Measurements from ENCODE around the gene IMPDH1. TPM values are rescaled to one million over a fixed set of nuclear protein-coding genes. Genes with fewer than 3 reads are reported as not detected.

Gene IMPDH1
- total and polyA plus RNA-seq, 10 of the 15 experiments (the other 5 are each of a cell fraction or from before 2014, with no cell fraction given) = 0.50 to 61.3 (median 41.8) TPM

DNA sequence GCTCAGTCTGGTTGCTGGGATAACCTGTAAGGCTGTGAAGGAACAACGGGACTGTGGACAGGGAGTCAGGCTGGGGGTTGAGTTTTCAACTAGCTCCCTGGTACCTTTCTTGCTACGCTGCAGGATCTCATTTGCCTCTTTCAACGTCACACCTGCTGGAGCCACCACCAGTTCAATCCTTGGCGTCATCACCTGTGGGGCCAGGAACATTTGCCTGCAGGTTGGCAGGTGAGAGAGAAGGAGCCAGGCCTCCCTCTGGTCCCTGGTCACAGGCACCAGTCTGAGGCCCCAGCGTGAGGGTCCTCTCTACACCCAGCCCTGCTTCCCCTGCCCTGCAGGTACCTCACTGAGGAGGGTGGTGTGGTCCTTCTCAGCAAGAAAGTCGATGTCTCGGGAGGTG, 9.8 kb downstream of the IMPDH1 start:
- RAD21 ChIA-PET (ENCODE audit: unreplicated experiment) = interaction anchor here (0.6 to 3.9 kb wide), 7 partner anchors 8 to 61 kb away, joined by 3 to 46 read pairs (median 3); partner anchors contain the start of gene IMPDH1
- no peaks in the 10 kb centered on the region for H3K9me3 ChIP-seq (replicated peaks; ENCODE audit: control insufficient read depth, insufficient read depth, low read length)
- no peak overlapping the region for H3K4me2 ChIP-seq (ENCODE audit: control insufficient read depth, insufficient read depth)
- H2AFZ ChIP-seq (ENCODE audit: control insufficient read depth, low read depth, low read length) = no peak overlapping the region
- FAIRE-seq (no peak), ATAC-seq (no peak), DNase-seq (ENCODE audit: low read depth, low spot score) (no peak)
- H4K20me1 ChIP-seq (ENCODE audit: control insufficient read depth, insufficient read depth) = no peaks in the 10 kb centered on the region
- SMC1A ChIA-PET (ENCODE audit: uncharacterized antibody, unreplicated experiment) = interaction anchor here (0.7 to 4.0 kb wide), 7 partner anchors 11 to 75 kb away, joined by 3 to 80 read pairs (median 3); no protein-coding TSS in a partner anchor
- CTCF ChIA-PET = interaction anchor here (0.8 to 23.9 kb wide), 11 partner anchors 9 to 75 kb away, joined by 3 to 458 read pairs (median 4); no protein-coding TSS in a partner anchor
- H3K27ac ChIP-seq (ENCODE audit: control insufficient read depth, insufficient read depth) = no peak overlapping the region
- H3K4me3 ChIP-seq = no peak overlapping the region
- WGBS (ENCODE audit: insufficient coverage, insufficient replicate concordance, low lambda C conversion rate, missing lambda C conversion rate) = 89% methylated on average over 7 of the region's 7 CpGs
- in situ Hi-C loops (cut with MboI) = no loop called here
- POLR2A ChIA-PET = interaction anchor here (0.6 kb wide), 1 partner anchor 25 kb away, joined by 3 read pairs; no protein-coding TSS in a partner anchor
- H3K4me1 ChIP-seq (ENCODE audit: control insufficient read depth, insufficient read depth, low read length) = peaks cover 5% of the 10 kb centered on the region
- TF ChIP-seq CHD1 (IDR thresholded peaks at IDR 0.05; ENCODE audit: low read depth, low read length) (no peak), NFYB (IDR thresholded peaks at IDR 0.05; ENCODE audit: insufficient read depth, low read depth, low read length) (no peak), NRF1 (conservative IDR thresholded peaks at IDR 0.05; ENCODE audit: low read depth, low read length) (no peak), ZZZ3 (IDR thresholded peaks at IDR 0.05; ENCODE audit: control insufficient read depth, insufficient read length, low read depth) (no peak), STAT3 (IDR thresholded peaks at IDR 0.05; ENCODE audit: low read depth, low read length) (no peak), HDAC2 (IDR thresholded peaks at IDR 0.05) (no peak), NFIC (IDR thresholded peaks at IDR 0.05; ENCODE audit: low read depth, low read length) (no peak), KAT2A (conservative IDR thresholded peaks at IDR 0.05; ENCODE audit: control insufficient read depth, low read depth, low read length) (no peak), ZNF384 (IDR thresholded peaks at IDR 0.05; ENCODE audit: borderline replicate concordance, low read depth, low read length) (no peak)
- TF ChIP-seq, protein P1, sequence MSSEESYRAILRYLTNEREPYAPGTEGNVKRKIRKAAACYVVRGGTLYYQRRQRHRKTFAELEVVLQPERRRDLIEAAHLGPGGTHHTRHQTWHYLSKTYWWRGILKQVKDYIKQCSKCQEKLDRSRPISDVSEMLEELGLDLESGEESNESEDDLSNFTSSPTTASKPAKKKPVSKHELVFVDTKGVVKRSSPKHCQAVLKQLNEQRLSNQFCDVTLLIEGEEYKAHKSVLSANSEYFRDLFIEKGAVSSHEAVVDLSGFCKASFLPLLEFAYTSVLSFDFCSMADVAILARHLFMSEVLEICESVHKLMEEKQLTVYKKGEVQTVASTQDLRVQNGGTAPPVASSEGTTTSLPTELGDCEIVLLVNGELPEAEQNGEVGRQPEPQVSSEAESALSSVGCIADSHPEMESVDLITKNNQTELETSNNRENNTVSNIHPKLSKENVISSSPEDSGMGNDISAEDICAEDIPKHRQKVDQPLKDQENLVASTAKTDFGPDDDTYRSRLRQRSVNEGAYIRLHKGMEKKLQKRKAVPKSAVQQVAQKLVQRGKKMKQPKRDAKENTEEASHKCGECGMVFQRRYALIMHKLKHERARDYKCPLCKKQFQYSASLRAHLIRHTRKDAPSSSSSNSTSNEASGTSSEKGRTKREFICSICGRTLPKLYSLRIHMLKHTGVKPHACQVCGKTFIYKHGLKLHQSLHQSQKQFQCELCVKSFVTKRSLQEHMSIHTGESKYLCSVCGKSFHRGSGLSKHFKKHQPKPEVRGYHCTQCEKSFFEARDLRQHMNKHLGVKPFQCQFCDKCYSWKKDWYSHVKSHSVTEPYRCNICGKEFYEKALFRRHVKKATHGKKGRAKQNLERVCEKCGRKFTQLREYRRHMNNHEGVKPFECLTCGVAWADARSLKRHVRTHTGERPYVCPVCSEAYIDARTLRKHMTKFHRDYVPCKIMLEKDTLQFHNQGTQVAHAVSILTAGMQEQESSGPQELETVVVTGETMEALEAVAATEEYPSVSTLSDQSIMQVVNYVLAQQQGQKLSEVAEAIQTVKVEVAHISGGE (CRISPR knock-in tag; IDR thresholded peaks at IDR 0.05) = no peak
- H3K79me2 ChIP-seq (ENCODE audit: control insufficient read depth, insufficient read depth, low read length) = peaks cover 7% of the 10 kb centered on the region
- intact Hi-C loops (cut with micrococcal nuclease; ENCODE audit: unreplicated experiment) = no loop called here
- no peaks in the 10 kb centered on the region for H3K27me3 ChIP-seq (replicated peaks in 1 of 2; ENCODE audit: control insufficient read depth in 2 of 2, insufficient read depth in 2 of 2, low read length in 1 of 2)
- H3K36me3 ChIP-seq (ENCODE audit: control insufficient read depth in 2 of 2, insufficient read depth in 2 of 2, low read length in 1 of 2) = peaks cover 9 to 10% of the 10 kb centered on the region in 2 experiments; a peak in 3 of 4 replicates
- BruUV-seq (replicated peaks) = no TSS peak
- no peak overlapping the region for H3K9ac ChIP-seq (ENCODE audit: control insufficient read depth, insufficient read depth, low read length)

All from GM12878 (cell line).